PFSK-1 (cell line): ENCODE measurements around the gene ARID4B.

ENCODE experiments used
- POLR2AphosphoS5 ChIP-seq: IDR thresholded peaks from 2 replicates; pipeline ENCODE4 v1.6.1; 2012; ENCODE audit warnings: low read depth, mild to moderate bottlenecking, control low read depth, low read length, moderate library complexity
- REST ChIP-seq, 2 experiments: IDR thresholded peaks; 2 replicates each; pipeline versions ENCODE4 v1.6.1 to v1.8.0; 2011 to 2012; ENCODE audit warnings: low read depth in 2 of 2, low read length in 2 of 2, control low read depth in 1 of 2, inconsistent platforms in 1 of 2, mild to moderate bottlenecking in 1 of 2, moderate library complexity in 1 of 2; ENCODE audit not compliant: insufficient read depth in 1 of 2
- TAF1 ChIP-seq: IDR thresholded peaks from 2 replicates; pipeline ENCODE4 v1.6.1; 2012; ENCODE audit warnings: low read length, control low read depth, borderline replicate concordance; ENCODE audit not compliant: insufficient read depth

- no peak for TF ChIP-seq TAF1
- TF ChIP-seq POLR2AphosphoS5 = no peak
- no peak for TF ChIP-seq REST (IDR thresholded peaks at IDR 0.05; ENCODE audit: insufficient read depth in 1 of 2, low read depth in 2 of 2, low read length in 2 of 2)
Observed at GRCh38 chr1:235156740-235157139, 171.2 kb downstream of the ARID4B start.
